ENCODE results near the gene ARL8B.
"Not testable (repeated sequence)": the region's sequence is repeated elsewhere in the genome, so short reads cannot be mapped to it uniquely, and the experiment has no call there.

The ARL8B gene

DNA sequence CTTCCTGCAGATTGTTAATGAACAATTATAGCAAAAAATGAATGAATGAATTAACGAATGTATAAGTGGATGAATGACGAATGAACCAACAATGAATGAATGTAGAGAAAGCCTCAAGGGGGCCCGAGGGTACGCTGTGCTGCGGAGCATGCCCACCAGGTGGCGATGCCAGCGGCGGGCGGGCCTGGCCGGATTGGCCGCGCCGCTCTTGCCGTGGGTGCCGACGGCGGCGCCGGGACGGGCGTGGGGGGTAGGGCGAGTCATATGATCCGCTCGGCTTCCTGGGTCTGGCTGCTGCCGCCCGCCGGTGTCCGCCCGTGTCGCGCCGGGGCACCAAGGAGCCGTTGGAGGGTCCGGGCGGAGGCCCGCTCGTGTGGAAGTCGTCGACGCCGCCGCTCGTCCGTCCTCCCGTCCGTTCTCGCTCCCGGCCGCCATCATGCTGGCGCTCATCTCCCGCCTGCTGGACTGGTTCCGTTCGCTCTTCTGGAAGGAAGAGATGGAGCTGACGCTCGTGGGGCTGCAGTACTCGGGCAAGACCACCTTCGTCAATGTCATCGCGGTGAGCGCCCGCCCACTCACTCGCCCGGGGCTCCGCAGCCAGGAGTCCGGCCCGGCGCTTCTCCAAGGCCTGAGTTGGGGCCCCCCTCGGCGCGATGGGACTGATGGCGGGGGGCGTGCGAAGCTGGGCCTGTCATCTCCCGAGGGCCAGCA, at the start of gene ARL8B:
Gene ARL8B (plus strand): TSS at position 263 of the 711 bp plus-strand sequence. CDS start 174 bp downstream, at position 437.
- peak; percentile 88 for DNase-seq (ENCODE audit: low read depth)

DNA sequence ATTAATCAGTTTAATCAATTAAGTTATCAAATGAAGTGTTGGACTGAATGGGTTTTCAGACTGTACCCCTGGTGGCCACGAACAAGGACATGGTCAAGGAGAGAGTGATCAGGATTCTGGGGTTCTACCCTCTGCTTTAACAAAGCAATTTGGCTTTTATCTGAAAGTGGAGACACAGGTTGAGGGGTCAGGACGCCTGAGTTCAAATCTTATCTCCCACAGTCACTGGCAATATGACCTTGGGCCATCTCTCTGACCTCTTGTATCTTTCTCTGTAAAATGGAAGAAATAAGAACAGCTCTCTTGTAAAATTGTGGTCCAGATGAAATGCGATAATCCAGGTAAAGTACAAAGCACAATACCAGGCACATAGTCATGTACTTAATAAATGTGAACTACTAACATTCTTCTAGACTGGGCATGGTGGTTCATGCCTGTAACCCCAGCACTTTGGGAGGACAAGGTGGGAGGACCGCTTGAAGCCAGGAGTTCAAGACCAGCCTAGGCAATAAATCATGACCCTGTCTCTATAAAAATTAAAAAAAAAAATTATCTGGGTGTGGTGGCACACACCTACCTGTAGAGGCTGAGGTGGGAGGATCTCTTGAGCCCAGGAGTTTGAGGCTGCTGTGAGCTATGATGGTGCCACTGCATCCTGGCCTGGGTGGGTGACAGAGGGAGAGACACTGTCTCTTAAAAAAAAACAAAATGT, 48.6 kb upstream of the ARL8B start:
- no peak for DNase-seq (ENCODE audit: low read depth)

DNA sequence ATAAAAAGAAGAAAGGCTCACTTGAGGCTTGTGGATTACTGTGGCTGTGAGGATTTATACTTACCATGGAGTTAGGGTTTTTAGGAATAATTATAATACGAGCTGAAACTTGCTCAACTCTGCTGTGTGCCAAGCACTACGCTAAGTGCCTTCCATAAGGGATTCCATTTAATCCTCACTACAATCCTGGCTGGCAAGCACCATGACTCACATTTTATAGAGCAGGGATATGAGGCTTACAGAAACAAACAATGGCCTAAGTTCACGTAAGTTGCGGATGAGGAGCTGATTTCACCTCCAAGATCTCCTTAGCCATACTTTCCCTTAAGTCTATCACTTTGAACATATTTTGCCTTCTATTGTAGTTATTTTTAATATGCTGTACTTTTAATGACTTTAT, 43.9 kb upstream of the ARL8B start:
- no peak for DNase-seq (ENCODE audit: low read depth)

DNA sequence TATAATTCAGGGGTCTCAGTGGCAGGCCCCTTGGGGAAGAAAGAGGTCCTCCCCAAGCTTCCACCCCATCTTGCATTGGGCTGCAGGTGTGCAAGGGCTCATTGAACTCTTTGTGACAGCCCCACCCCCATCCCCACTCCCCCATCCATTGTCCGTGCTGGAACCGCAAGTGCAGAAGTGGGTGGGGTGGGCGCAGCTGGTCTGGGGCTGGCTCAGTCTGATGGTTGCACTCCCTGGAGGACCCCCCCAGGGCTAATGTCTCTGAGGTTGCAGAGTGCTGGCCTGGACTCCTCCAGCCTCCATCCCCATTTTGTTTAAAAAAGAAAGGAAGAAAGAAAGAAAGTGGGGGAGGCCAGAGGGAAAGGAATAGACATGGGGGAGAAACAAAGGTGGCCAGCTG, 42.3 kb upstream of the ARL8B start:
- no peak for DNase-seq (ENCODE audit: low read depth)

DNA sequence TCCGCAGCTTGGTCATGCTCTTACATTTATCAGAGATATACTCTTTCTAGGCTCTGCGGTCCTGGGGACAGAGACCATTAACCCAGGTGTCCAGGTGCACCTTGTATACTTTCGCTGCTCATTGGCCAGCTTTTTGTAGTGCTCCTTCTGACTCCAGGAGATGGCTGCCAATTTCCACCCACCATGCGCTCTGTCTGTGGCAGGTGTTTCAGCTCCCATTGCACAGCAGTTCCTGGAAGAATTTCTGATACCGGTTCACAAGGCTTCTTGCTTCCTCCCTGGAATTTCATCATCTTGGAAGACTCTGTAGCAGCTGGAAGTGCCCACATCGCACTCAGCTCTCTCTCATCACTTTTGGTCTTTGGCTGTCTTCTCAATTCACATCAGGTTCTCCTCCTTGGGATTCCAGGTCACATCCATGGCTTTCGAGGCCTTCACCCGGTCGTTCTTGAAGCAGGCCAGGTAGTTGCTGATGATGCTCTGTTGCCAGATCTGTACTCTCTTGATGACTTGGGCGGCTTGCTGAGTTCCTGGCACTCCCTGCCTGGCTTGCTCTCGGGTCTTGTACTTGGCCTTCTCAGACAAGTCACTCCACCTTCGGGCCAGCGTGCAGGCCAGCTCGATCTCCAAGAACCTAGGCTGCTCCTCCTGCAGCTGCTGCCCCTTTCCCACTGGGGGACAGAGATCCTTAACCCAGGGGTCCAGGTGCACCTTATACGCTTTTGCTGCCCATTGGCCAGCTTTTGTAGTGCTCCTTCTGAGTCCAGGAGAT, 41.1 kb upstream of the ARL8B start:
- no peak for DNase-seq (ENCODE audit: low read depth)

DNA sequence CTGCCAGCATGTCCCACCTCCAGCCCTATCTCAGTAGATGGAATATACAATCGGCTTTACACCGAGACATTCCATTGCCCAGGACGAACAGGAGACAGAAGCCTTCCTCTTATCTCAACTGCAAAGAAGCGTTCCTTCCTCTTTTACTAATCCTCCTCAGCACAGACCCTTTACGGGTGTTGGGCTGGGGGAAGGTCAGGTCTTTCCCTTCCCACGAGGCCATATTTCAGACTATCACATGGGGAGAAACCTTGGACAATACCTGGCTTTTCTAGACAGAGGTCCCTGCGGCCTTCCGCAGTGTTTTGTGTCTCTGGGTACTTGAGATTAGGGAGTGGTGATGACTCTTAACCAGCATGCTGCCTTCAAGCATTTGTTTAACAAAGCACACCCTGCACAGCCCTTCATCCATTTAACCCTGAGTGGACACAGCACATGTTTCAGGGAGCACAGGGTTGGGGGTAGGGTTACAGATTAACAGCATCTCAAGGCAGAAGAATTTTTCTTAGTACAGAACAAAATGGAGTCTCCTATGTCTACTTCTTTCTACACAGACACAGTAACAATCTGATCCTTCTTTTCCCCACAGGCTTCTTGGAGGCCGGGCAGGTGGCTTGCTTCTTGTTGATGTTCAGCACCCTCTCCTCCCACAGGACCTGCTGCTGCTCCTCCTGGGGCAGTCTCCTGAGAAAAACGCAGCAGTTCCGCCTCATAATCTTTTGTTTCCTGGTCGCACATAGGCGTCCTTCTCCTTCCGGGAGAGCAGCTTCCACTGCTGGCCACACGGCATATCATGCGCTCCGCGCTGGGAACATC, 39.9 kb upstream of the ARL8B start:
- DNase-seq (ENCODE audit: low read depth): not testable (repeated sequence)

DNA sequence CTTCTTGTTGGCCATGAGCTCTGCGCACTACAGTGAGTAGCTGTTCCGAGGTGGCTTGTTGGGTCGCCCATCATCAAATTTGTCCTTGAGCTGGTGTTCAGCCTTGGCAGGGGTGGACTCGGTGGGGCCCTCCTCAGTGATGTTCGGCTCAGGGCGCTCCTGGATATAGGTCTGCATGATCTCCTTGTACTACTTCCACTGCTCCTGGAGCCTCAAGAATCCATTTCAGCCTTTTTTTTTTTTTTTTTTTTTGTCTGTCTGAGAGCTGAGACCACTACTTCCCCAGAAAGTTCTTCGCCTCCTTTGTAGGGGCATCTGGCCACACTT, 39.3 kb upstream of the ARL8B start:
- DNase-seq (ENCODE audit: low read depth): no peak

DNA sequence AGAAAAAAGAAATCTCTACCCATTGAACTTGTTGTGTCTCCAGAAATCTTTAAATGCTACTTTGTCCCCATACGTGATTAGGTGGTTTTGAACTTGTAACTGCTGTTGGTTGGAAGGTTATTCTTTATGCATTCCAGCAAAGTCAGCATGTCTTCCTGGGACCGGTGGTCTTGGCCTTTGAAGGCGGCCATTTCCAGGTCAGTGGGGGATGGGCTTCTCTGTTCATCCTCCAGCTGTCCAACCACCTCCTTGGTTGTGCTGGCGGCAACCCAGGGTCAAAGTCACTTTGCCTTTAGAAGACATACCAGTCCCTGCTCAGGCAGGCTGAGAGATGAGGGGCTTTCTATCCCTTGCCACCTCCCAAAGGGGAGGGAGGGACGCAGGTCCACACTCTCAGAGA, 37.9 kb upstream of the ARL8B start:
- no peak for DNase-seq (ENCODE audit: low read depth)

DNA sequence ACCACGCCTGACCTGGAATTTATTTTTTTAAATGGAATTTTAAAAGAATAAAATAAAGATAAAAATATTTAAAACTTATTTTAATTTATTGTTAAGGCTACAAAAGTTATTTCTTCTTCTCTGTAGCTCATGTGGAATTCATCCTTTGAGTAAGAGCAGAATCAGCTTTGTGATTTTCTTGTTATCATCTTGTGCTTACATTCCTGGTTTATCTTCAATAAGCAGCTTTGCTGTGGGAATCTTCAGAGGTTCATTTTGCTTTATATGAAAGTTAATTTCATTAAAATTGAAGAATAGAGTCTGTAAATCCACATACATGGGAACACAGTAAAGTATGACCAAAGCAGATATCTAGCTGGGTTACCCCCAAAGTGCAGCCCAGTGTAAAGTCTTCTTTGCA, 35.4 kb upstream of the ARL8B start:
- DNase-seq (ENCODE audit: low read depth): no peak

DNA sequence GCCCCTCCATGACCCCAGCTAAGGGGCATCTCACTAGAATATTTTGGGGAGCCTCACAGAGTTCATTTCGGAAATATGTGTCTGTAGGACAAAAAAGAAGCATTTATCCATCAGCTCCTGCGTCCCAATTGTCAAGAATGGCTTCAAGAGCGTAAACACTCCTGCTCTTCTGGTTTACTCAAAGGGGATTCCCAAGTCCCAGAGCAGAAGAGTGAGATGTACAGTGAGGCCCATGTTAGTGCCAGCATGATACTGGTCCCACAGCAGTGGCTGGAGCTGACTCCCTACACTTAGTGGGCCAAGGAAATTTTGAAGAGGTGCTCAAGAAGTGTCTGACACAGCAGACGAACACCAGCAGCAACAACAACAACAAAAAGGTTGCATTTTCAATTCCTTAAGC, 34.9 kb upstream of the ARL8B start:
- DNase-seq (ENCODE audit: low read depth): no peak

DNA sequence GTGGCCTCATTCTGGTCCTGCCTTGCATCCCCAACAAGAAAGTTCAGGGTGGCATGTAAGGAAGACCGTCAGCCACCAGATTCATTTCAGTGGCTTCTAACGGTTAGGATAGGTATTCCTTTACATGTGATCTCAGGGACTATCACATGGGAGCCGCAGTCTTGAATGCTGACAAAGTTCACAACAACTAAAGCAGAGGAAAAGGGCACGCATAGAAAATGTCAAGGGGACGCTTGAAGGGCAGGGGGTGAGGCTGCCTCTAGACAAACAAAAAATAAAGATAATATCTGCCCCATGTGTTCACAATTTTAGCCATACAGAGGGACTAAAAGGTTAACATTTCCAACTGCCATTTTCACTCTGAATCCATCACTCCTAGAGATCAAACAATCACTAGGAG, 31.9 kb upstream of the ARL8B start:
- DNase-seq (ENCODE audit: low read depth): no peak

DNA sequence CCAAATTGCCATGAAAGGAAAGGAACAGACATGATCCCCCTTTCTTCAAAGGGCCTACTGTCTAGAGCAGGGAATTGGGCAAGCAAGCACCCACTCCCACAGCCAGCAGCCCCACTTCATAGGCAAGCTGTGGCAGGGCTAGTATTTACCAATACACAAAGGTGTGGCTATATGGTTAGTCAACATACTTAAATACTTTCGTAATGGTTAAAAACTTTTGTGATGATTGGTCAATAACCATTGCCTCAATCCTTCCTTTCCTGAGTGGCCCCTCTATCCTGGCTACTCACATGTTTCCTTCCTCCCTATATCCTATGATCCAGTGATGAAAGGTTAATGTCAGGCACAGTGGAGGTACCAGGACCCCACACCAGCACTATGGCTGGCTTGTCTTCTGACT, 30.1 kb upstream of the ARL8B start:
- no peak for DNase-seq (ENCODE audit: low read depth)

DNA sequence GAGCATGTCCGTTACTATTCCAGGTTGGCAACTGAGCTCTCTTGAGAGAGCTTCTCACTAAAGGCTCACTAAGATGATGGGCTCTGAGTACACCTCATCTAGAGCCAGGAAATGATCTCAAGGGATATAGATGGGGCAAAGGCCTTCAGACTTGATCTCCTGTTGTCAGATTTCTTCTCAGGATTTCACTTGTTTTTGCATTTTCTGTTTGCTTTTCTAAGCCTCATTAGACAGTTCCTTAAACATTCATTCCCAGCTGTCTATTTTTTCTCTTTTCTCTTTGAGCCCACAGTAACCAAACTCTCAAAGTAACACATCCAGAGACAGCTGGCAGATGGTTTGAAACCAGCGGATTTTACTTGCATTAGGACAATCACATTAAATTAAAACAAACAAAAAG, 28.4 kb upstream of the ARL8B start:
- no peak for DNase-seq (ENCODE audit: low read depth)

DNA sequence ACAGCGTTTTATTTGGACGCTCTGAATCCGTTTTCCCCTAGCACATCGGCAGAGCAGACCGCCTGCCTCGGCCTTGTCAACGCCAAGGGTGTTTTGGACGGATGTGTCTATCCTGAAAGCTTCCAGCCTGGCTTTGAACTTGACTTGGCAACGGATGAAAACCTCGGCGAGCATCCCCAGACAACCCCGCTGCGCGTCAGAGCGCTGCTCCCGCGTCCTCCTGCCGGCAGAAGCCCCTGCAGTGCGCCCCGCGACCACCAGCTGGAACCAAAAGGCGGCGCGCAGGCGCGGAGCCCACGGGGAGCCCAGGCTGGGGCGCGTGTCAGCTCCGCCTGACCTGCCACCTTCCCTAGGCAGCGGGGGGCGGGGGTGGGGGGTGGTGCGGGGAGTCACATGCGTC, 26.2 kb upstream of the ARL8B start:
- DNase-seq (ENCODE audit: low read depth): no peak

DNA sequence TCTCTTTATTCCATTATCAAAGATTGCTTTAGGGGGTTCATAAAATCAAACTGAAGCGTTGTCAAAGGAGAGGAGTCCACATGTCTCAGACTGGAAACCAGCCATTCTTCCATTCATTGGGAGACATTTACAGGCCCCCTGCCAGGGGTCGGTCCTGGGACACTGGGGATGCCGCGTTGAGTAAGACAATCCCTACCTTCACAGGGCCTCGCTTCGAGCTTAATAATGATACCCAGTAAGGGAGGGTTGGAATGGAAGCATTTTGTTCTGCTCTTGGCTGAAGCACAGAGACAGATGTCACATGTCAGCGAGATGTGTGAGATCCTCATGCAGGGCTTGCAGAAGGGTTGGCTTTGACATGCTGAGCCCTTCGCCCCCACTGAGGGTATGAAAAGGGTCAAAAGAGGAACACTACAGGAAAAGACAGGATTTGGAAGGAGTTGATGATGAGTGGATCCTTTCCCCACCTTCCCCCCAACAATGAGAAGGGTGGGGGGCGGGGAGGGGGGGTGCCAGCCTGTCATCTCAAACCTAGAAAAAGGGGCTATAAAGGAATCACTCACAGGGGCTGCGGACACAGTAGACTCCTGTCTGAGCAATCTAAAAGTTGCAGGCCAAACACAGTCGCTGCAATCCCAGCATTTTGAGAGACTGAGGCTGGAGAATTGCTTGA, 25.6 kb upstream of the ARL8B start:
- DNase-seq (ENCODE audit: low read depth): no peak

DNA sequence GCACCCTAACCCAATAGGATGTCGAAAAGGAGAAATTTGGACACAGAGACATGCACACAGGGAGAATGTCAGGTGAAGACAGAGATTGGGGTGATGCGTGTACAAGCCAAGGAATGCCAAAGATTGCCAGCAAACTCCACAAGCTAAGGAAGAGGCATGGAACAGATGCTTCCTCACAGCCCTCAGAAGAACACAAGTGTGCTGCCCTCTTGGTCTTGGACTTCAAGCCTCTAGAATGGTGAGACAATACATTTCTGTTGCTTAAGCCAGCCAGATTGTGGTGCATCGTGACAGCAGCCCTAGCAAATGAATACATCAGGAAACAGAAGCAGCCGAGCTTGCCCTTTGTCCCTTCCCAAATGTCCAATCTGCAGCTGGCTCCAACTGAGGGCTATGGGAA, 23.7 kb upstream of the ARL8B start:
- DNase-seq (ENCODE audit: low read depth): no peak

DNA sequence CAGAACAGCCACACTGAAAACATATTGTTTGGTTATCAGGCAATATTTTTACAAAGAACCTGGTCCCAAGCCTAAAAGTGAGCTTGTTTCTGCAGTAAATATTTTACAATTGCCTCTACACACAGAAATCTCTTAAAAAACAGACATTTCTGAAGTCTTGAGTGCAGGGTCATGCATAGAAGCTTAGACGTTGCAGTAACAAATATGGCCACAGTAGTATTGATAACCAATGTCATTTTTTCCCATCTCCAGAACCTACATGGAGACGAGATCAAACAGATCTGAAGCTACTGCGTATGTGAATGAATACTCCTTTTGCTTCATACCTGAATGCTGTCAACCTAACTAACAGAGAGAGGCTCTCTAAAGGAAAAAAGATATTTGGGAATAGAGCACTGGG, 19.6 kb upstream of the ARL8B start:
- DNase-seq (ENCODE audit: low read depth): no peak

DNA sequence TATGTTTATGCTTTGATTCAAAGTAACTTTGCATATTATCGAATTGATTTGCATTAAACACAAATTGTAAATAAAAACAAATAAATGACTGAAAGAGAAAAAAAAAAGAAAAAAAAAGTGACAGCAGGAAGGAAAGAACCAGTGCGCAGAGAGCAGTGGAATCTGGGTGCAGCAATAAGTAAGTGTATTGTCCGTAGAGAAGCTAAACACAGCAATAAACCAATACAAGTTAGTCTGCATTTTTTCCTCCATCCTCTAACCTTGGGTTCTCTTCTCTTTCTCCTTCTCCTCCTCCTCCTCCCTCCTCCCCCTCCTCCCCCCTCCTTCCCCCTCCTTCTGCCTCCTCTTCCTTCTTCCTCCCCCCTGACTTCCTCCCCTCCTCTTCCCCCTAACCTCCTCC, 18.3 kb upstream of the ARL8B start:
- DNase-seq (ENCODE audit: low read depth): no peak

DNA sequence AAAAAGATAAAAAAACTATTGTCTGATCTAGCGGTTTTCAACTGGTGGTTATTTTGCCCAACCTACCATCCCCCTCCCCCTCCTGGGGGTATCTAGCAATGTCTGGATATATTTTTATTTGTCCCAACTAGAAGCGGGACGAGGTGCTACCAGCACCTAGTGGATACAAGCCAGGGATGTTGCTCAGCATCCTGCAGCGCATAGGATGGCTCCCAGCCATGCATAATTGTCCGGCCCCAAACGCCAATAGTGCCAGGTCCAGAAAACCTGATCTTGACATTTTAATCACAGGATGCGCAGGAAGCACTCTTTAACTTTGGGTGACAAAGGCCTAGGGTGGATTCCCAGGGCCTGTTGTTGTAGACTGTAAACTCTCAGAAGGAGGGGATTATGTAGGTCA, 17.0 kb upstream of the ARL8B start:
- DNase-seq (ENCODE audit: low read depth): no peak

DNA sequence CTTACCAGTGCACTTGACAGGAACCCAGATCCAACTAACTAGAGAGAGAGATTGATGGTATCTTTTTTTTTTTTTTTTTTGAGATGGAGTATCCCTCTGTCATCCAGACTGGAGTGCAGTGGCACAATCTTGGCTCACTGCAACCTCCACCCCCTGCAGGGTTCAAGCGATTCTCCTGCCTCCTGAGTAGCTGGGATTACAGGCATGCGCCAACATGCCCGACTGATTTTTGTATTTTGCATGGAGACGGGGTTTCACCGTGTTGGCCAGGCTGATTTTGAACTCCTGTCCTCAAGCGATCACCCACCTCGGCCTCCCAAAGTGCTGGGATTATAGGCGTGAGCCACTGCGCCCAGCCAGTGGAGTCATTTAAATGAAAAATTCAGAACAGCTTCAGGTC, 15.7 kb upstream of the ARL8B start:
- not testable (repeated sequence) for DNase-seq (ENCODE audit: low read depth)

DNA sequence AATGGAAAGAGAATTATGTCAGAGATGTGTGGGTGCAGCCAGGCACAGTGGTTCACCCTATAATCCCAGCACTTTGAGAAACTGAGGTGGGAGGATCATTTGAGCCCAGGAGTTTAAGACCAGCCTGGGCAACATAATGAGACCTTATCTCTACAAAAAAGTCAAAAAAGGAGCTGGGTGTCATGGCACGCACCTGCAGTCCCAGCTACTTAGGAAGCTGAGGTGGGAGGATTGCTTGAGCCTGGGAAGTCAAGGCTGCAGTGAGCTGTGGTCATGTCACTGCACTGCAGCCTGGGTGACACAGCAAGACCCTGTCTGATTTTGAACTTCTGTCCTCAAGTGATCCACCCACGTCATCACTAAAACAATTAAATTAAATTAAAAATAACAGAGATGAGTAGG, 15.2 kb upstream of the ARL8B start:
- DNase-seq (ENCODE audit: low read depth): not testable (repeated sequence)

DNA sequence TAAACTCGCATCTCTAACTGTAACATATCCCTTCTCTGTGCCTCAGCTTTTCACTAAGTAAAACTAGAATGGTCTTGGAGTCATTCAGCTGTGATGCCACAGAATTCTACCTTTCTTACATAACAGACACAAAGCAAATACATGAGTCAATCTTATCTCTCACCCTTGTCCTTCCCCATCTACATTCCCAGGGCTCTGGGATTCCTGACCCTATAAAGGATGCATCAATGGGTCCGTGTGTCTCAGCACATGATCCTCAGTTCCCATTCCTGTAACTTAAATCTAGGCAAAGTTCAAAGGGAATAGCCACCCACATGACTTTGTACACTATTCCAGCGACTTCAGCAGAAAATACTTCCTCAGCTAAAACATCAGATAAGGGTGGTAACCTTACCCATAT, 11.8 kb upstream of the ARL8B start:
- DNase-seq (ENCODE audit: low read depth): no peak
